Caco-2 (cell line): ENCODE results near the gene GNG14. TPM values are rescaled to one million over a fixed set of nuclear protein-coding genes. Genes with fewer than 3 reads are reported as not detected.
A peak's percentile ranks its signal among the peaks of the same experiment; 100 is the strongest.
"Not testable (repeated sequence)": the region's sequence is repeated elsewhere in the genome, so short reads cannot be mapped to it uniquely, and the experiment has no call there.

Source experiments
- BruUV-seq: library from RNA; stranded (reverse); fragments of 400-500 nt; replicated peaks from 2 replicates; lab custom pipeline; 2021; lab: Mats Ljungman, UMichigan
- CTCF ChIA-PET: fragments of 300-600 bp; sonication (Branson Sonifier 250); formaldehyde crosslinking; loops from one replicate; lab custom pipeline; 2022; ENCODE audit warnings: antibody characterized with exemption; lab: Charles Lee
- POLR2A ChIA-PET: fragments of 300-600 bp; sonication (Branson Sonifier 250); formaldehyde crosslinking; loops from one replicate; lab custom pipeline; 2022; ENCODE audit warnings: antibody characterized with exemption; lab: Charles Lee
- DNase-seq, 2 experiments: peaks; one replicate each; pipeline versions ENCODE4 v3.0.0 to v3.0.0-alpha.2; 2020 to 2022
- H3K27me3 ChIP-seq: replicated peaks from 2 replicates; pipeline ENCODE4 v1.6.0; 2011; ENCODE audit warnings: low read length; ENCODE audit not compliant: control insufficient read depth, insufficient read depth
- H3K36me3 ChIP-seq: 2 replicates; pipeline ENCODE4 v1.5.1; 2011; ENCODE audit warnings: low read length; ENCODE audit not compliant: control insufficient read depth, insufficient read depth
- H3K4me1 ChIP-seq: fragments of 250-450 bp; sonication (Bioruptor Pico); 2 replicates; pipeline ENCODE4 v1.5.1; 2020; ENCODE audit warnings: mild to moderate bottlenecking
- H3K4me3 ChIP-seq: 2 replicates; pipeline ENCODE4 v1.5.1; 2011; ENCODE audit warnings: low read depth, mild to moderate bottlenecking, control low read depth, low read length
- H3K9me3 ChIP-seq: fragments of 250-450 bp; sonication (Bioruptor Pico); 2 replicates; pipeline ENCODE4 v1.5.1; 2020; ENCODE audit warnings: mild to moderate bottlenecking, moderate library complexity
- H3K27ac Mint-ChIP-seq: one replicate; pipeline ENCODE4 v1.8.0; 2022; ENCODE audit warnings: mixed read lengths; ENCODE audit not compliant: unreplicated experiment
- H3K27me3 Mint-ChIP-seq: one replicate; pipeline ENCODE4 v1.8.0; 2022; ENCODE audit warnings: mixed read lengths; ENCODE audit not compliant: insufficient read depth, unreplicated experiment
- H3K36me3 Mint-ChIP-seq: one replicate; pipeline ENCODE4 v1.8.0; 2022; ENCODE audit warnings: mild to moderate bottlenecking, mixed read lengths; ENCODE audit not compliant: insufficient read depth, unreplicated experiment
- H3K4me1 Mint-ChIP-seq: one replicate; pipeline ENCODE4 v1.8.0; 2022; ENCODE audit warnings: low read depth, mixed read lengths; ENCODE audit not compliant: unreplicated experiment
- H3K4me3 Mint-ChIP-seq: one replicate; pipeline ENCODE4 v1.8.0; 2022; ENCODE audit warnings: mild to moderate bottlenecking, moderate library complexity, mixed read lengths; ENCODE audit not compliant: unreplicated experiment
- H3K9me3 Mint-ChIP-seq: one replicate; pipeline ENCODE4 v1.8.0; 2022; ENCODE audit warnings: mixed read lengths; ENCODE audit not compliant: unreplicated experiment
- CTCF ChIP-seq, 2 experiments: fragments of 200-600 bp in 1 of 2; IDR thresholded peaks; 1 replicate in 1 of 2; 2 replicates in 1 of 2; pipeline versions ENCODE4 v1.5.1 to v1.8.0; 2011 to 2022; ENCODE audit warnings: antibody characterized with exemption in 1 of 2, control low read depth in 1 of 2, inconsistent platforms in 1 of 2, low read depth in 1 of 2, low read length in 1 of 2, mild to moderate bottlenecking in 1 of 2, moderate library complexity in 1 of 2; ENCODE audit not compliant: insufficient read depth in 1 of 2, severe bottlenecking in 1 of 2, unreplicated experiment in 1 of 2
- intact Hi-C: fragments of 100-400 bp; cut with micrococcal nuclease; formaldehyde crosslinking; loops from one replicate; pipeline ENCODE4 v1.10.0; 2022; ENCODE audit not compliant: unreplicated experiment
- total RNA-seq: library from RNA; stranded (reverse); gene quantifications from 2 replicates; pipeline ENCODE4 v1.2.3, GENCODE V29; 2022

Gene GNG14
- total RNA-seq, 1 experiment from 2014 or later: not detected

DNA sequence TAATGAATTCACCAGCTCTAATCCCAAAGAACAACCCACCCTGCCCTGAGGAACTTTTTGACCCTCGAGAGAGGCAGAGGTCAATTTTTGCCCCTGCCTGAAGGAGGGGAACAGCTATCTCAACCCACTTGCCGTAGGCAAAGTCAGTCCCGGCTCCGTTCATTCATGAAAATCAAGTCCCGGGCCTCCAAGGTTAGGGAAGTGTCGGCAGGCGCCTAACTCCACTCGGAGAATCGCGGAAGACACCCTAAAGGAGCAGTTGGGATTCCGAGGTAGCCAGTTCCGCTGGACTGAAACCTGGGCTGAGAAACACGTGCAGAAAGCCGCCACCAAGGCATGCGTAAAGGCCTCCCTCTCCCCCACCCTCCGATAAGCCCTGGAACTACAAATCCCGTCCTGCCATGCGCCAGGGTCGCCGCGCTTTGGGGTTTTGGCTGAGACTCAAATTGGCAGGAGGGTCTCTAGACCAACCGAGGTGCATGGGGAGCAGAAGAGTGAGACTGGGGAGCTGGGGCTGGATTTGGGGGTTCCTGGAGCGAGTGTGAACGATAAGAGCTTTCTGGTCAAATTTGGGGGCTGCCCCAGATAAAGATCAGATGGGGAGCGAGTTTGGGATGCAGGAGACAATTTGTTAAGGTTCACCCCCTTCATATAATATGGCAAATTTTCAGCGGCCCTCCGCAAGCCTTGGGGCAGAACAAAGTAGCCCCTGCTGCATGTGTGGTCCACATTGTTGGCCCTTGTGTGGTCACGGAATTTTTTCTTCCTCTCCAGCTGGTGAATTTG, 36.0 kb downstream of the GNG14 start, which contains the start of gene TNPO2:
TNPO2 (minus strand) TSS at position 292 of the 786 bp plus-strand sequence. CDS start 2,955 bp downstream, outside the sequence.
- Mint-ChIP-seq H3K36me3 (peaks cover 59% of the 10 kb centered on the region), H3K27me3 (no peaks in the 10 kb centered on the region), H3K9me3 (no peaks in the 10 kb centered on the region), H3K4me3 (peak within 1 kb of the TSS; percentile 91), H3K4me1 (peaks cover 14% of the 10 kb centered on the region), H3K27ac (peak within 1 kb of the TSS; percentile 77)
- Histone ChIP-seq H3K9me3 (no peaks in the 10 kb centered on the region), H3K4me1 (0 out of 2 replicates have a peak, but pooled peaks cover 8% of the 10 kb centered on the region), H3K4me3 (peak within 1 kb of the TSS; percentile 92), H3K27me3 (no peaks in the 10 kb centered on the region), H3K36me3 (peaks cover 2% of the 10 kb centered on the region; the same call in 1 of the 2 replicates)
- ChIA-PET POLR2A (interaction anchor here (0.7 to 1.4 kb wide), 3 partner anchors 10 to 69 kb away, joined by 3 to 8 read pairs (median 4); partner anchors contain the start of genes GET3 and TRIR), CTCF (interaction anchor here (0.6 to 1.7 kb wide), 5 partner anchors 10 to 67 kb away, joined by 3 to 11 read pairs (median 3); partner anchors contain the start of genes JUNB and TRIR)
- intact Hi-C loops: loop anchor here (1.0 to 5.0 kb wide), 2 partner anchors 10 to 53 kb away; partner anchors contain the start of genes HOOK2 and TRIR
- no TSS peak for BruUV-seq
- peak; percentile 76 to 80 for DNase-seq
- no peak for TF ChIP-seq CTCF (IDR thresholded peaks at IDR 0.05; ENCODE audit: insufficient read depth in 1 of 2, low read depth in 1 of 2, low read length in 1 of 2, severe bottlenecking in 1 of 2, unreplicated experiment in 1 of 2)

DNA sequence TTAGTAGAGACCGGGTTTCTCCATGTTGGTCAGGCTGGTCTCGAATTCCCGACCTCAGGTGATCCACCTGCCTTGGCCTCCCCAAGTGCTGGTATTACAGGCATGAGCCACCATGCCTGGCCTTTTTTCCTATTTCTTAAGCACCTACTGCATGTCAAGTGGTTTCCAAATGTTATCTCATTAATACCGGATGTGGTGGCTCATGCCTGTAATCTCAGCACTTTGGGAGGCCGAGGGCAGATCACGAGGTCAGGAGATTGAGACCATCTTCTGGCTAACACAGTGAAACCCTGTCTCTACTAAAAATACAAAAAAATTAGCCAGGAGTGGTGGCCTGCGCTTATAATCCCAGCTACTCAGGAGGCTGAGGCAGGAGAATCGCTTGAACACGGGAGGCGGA, 37.8 kb downstream of the GNG14 start:
- DNase-seq, H3K9me3 Mint-ChIP-seq, H3K4me3 Mint-ChIP-seq, H3K4me1 ChIP-seq, POLR2A ChIA-PET, H3K27me3 ChIP-seq, intact Hi-C loops, H3K27me3 Mint-ChIP-seq, BruUV-seq, H3K4me3 ChIP-seq, H3K9me3 ChIP-seq, H3K27ac Mint-ChIP-seq, H3K36me3 ChIP-seq: not testable (repeated sequence)
- Mint-ChIP-seq H3K36me3 (peaks cover 64% of the 10 kb centered on the region), H3K4me1 (peaks cover 14% of the 10 kb centered on the region)
- CTCF ChIA-PET: interaction anchor here (1.0 kb wide), 1 partner anchor 32 kb away, joined by 4 read pairs; no protein-coding TSS in a partner anchor

DNA sequence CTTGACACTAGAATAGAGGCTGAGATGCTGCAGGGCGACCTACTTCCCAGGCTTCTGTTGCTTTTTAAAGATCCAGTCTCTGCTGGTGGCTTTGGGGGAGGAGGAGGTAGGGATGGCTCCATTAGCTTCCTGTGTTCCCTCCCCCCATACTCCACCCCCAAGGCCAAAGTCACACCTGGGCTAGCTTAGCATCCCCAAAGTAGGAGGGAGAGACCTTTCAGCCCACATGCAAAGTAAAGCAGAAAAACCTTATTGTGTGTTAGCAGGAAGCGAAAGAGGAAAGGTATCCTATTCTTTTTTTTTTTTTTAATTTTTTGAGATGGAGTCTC, 39.2 kb downstream of the GNG14 start:
- intact Hi-C loops: no loop called here
- Mint-ChIP-seq H3K36me3 (peaks cover 60% of the 10 kb centered on the region), H3K4me1 (peaks cover 8% of the 10 kb centered on the region), H3K9me3 (no peaks in the 10 kb centered on the region), H3K4me3 (no peak overlapping the region), H3K27me3 (no peaks in the 10 kb centered on the region), H3K27ac (no peak overlapping the region)
- Histone ChIP-seq H3K9me3 (no peaks in the 10 kb centered on the region), H3K4me3 (no peak overlapping the region), H3K27me3 (no peaks in the 10 kb centered on the region), H3K36me3 (peaks cover 1% of the 10 kb centered on the region), H3K4me1 (no peaks in the 10 kb centered on the region)
- CTCF ChIA-PET: no interaction called here
- no peak for DNase-seq
- POLR2A ChIA-PET: no interaction called here
- no peak for TF ChIP-seq CTCF (IDR thresholded peaks at IDR 0.05; ENCODE audit: insufficient read depth in 1 of 2, low read depth in 1 of 2, low read length in 1 of 2, severe bottlenecking in 1 of 2, unreplicated experiment in 1 of 2)
- BruUV-seq: no TSS peak
